NCI-H2171 (cell line): ENCODE data around the gene RARB.

Experiments used
- DNase-seq: peaks from one replicate; lab custom pipeline; 2025; lab: John Stamatoyannopoulos, UW

The RARB gene

DNA sequence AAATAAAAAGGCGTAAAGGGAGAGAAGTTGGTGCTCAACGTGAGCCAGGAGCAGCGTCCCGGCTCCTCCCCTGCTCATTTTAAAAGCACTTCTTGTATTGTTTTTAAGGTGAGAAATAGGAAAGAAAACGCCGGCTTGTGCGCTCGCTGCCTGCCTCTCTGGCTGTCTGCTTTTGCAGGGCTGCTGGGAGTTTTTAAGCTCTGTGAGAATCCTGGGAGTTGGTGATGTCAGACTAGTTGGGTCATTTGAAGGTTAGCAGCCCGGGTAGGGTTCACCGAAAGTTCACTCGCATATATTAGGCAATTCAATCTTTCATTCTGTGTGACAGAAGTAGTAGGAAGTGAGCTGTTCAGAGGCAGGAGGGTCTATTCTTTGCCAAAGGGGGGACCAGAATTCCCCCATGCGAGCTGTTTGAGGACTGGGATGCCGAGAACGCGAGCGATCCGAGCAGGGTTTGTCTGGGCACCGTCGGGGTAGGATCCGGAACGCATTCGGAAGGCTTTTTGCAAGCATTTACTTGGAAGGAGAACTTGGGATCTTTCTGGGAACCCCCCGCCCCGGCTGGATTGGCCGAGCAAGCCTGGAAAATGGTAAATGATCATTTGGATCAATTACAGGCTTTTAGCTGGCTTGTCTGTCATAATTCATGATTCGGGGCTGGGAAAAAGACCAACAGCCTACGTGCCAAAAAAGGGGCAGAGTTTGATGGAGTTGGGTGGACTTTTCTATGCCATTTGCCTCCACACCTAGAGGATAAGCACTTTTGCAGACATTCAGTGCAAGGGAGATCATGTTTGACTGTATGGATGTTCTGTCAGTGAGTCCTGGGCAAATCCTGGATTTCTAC is at the start of gene RARB:
Gene RARB (plus strand): TSS at position 322 of the 847 bp plus-strand sequence. CDS start 469 bp downstream, at position 791.
- peak; percentile 24 for DNase-seq

DNA sequence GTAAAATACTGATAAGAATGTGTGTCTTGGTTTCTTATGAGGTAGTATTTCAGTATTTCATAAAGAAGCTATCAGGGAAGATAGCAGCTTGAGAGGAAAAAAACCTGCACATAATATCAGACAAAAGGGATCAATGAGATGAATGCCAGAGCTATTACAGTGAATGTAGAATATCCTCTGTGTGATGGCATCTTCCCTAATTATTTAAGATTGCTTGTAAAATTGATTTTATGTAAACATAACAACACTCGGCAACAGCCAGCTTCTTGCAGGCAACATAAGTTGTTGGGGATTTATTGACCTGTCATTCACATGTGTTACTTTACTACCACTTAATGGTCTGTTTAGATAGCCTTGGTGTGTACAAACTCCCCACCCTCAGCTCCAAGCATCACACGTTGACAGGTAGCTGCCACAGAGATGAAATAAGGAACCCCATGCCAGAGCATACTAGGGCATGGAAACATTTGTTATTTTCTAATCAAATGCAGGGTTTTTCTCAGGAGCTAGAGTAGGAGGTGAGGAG is 49.2 kb upstream of the RARB start:
- DNase-seq = no peak

DNA sequence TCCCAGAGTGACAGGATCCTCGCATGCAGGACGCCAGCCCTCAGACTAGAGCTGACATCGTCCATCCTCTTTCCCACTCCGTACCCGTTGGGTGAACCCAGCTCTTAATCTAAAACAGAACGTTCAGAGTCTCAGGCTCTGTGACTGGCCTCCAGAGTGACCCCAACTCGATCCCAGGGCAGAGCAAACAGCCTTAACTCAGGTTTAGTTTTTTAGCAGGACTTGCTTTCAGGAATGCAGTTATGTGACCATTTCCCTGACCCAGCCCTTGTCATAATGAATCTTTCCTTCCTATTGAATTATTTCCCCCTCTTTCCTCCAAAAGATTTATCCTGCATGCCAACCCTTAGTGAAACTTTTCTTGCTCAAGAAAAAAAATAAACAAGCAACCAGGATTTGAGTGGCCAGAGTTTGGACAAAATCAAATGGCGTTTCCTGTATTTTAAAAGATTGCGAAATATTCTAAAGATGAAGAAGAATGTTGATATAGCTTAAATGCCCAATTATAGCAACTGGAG is 47.8 kb upstream of the RARB start:
- DNase-seq = no peak

DNA sequence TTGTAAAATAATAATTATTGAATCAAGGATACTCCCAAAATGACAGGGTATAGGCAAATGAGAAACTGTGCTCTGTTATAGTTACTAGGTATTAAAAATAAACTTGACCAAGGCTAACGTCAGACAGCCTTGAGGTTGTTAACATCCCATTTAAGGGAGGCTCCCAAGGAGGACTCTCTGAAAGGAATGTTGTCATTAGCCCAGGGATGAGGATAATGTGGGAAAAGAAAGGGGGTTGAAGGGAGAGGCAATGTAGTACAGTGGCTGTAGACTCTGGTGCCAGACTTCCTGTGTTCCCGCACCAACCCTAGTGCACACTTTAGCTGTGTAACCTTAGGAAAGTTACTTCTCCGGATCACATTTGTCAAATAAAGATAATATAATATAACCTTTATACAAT is 47.0 kb upstream of the RARB start:
- no peak for DNase-seq

DNA sequence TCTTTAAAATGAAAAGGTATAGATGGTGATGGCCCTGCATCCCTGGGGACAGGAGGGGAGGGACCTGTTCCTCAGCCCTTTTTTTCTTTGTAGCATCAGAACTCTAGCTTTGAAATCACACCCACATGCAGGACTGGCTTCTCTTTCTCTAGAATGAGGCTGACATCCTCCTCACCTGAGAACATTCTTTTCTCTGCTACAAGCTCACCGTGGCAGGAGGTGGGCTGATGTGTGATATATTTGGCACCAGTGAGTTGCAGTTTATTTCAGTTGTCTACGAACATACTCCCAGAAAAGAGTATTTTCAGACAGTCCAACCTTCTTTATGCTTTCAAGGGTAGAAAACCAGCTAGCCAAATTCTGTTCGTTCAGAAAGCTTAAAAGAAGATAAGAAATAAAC is 43.6 kb upstream of the RARB start:
- DNase-seq = no peak

DNA sequence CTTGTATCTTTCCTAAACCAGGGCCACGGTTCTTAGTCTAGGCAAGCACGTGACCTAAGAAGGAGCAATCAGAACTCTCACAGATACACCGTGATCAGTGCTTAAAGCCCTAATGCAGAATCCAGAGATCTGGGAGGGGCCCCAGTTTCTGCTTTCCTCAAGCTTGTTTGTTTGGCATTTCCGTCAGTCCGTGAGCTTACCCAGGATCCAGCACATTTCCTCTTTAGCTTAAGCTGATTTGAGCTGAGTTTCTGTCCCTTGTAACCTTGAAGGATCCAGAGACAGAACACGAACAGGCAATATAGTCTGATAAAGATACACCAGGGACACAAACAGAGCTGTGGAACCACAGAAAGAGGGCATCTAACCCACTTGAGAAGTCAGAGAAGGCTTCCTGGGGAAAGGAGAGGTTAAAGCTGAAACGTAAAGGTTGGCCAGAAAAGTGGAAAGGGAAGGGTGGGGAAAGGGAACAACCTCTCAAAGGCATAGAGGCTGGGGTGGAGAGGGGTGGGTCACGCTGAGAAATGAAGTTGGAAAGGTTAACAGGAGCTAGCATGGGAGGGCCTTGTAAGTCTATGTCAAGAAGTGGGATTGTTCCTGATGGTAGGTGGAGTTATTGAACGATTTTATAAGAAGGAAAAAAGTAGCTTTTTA is 42.1 kb upstream of the RARB start:
- no peak for DNase-seq

DNA sequence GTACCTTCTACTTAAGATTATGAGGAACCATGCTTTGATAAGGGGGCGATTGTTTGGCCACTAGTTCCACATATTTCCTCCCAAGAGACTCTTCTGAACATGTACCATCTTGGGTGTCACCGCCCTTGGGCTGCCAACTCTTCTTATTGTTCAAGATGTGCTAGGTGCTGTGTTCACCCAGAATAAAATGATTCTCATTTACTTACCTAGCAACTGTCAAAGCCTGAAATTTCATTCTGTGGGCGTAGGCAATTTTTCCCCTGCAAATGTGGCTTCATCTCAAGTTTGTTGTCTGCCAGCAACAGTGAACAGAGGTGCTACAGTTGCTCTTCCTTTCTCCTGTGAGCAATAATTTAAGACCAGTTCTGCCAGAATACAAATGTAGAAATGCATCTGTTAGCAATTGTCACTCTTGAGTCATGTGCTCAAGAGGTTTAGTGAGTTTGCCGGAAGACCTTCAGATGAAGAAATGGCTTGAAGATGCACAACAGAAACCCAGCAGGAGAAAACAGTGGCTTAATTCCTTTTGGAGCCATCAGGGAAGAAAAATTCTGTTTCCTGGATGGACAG is 41.3 kb upstream of the RARB start:
- DNase-seq = no peak

DNA sequence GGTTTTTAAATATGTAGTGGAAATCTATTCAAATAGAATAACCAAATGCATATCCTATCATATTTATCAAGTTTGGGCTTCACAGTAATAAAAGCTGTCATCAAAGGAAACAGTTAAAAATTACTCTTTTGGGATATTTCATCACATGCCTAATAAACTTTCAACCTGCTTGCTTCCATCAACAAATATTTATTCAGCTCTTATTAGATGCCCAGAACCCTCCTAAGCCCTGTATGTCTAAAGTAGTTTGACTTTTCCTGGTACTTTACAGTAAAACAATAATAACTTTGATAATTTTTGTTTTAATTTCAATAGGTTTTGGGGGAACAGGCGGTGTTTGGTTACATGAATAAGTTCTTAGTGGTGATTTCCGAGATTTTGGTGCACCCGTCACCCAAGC is 37.5 kb upstream of the RARB start:
- no peak for DNase-seq

DNA sequence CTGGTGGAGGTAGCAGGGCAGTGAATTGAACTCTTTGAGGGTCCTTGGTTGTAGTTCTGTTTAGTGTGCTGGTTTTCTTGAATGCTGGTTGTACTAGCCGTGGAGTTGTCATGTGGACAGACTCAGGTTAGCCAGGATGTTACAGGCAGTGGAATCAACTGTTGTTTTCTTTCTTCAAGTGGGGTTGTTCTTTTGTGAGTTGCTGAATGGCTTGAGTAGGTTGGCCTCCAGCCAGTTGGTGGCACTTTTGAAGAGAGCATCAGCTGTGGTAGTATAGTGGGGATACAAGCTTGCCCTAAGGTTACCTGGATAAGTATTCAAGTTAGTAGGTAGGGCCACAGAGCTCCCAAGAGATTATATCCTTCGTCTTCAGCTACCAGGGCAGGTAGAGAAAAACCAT is 31.8 kb upstream of the RARB start:
- no peak for DNase-seq

DNA sequence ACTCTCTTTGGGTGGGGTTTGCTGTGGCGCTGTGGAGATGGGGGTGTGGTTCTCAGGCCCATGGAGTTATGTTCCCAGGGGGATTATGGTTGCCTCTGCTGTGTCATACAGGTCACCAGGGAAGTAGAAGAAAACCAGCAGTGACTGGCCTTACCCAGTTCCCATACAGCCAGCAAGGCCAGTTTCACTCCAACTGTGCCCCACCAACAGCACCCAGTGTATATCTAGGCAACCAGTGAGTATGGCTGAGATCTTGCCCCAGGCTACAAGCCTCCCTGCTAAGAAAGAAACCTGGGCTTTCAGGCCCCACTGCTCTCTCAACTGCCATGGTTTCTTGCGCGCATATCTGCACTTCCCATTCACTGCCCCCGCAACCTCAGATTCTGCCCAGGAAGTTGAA is 31.4 kb upstream of the RARB start:
- DNase-seq = no peak

DNA sequence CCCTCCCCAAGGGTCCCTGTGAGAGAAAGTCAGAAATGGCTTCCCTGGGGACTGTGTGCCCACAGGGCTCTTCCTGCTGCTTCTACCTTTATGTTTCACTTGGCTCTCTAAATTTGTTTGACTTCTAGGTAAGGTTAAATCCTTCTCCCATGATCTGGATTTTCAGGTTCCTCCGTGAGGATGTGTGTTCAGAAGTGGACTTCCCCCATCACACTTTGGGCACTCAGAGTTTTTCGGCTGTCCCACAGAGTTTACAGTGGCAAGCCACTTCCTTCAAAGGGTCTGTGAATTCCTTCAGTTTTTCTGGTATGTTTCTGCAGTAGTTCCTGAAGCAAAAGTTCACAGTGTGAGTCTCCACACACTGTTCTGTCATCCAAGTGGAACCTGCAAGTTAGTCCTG is 30.9 kb upstream of the RARB start:
- no peak for DNase-seq

DNA sequence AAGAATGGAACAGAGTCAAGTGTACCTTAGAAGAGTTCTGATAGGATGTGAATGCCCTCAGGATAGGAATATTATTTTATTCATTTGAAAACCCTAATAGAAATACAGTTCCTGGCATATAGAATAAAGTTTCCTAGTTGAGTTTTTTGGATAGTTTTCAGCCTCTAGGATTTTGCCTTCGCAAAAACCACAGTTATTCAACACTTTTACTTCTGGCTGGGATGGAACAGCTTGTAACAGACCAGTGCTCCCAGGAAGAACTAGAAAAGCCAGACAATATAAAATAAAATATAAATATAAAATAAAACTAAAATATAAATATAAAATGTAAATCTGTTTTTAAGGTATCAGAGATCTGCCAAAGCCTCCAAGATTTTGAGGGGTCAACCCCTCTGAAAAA is 27.5 kb upstream of the RARB start:
- no peak for DNase-seq

DNA sequence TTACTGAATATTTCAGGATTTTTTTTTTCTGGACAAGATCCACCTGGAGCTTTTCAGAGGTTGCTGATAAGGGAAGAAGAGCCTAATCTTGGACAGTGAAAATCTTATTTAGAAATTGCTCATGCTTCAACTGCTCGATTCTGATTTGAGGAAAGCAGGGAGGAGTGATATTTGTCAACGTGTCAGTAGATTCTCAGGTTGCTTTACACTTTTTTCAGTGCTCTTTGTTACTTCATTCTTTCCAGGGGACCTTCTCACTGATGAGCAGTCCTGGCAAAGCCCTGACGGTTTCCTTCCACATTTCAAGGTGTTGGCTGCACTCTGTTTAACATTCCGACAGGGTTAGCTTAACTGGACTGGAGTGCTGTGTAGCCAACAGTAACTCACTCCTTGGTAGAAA is 24.1 kb upstream of the RARB start:
- no peak for DNase-seq

DNA sequence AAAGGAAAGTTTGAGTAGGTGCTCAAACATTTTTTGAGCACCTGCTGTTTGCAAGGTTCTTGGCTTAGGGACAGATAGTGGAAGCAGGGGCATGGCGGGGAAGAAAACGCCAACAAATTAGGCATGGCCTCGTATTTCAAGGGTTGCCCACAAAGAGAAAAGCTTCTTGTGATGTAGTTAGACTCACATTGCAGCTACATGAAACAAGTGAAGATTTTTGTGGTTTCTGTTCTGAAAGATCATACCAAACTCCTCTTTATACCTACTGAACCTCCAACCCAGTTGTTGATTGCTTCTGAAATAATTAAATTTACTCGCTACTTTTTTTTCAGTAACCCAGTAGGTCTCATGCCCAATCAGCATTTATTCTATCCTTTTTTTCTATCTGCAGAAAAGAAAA is 23.5 kb upstream of the RARB start:
- no peak for DNase-seq

DNA sequence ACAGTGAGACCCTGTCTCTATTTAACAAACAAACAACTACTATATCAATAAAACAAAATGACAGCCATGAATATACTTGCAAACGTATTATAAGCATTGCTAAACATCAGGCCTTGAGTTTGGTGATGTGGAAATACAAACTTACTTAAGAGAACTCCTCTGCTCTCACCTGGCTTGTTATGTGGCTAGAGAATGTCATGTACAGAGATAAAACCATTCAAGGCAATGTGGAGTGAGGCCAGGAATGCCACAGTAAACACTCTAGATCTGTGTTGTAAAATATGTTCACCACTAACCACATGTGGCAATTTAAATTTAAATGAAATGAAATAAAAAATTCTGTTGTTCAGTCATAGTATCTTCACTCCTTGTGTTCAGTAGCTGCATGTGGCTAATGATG is 22.7 kb upstream of the RARB start:
- DNase-seq = no peak

DNA sequence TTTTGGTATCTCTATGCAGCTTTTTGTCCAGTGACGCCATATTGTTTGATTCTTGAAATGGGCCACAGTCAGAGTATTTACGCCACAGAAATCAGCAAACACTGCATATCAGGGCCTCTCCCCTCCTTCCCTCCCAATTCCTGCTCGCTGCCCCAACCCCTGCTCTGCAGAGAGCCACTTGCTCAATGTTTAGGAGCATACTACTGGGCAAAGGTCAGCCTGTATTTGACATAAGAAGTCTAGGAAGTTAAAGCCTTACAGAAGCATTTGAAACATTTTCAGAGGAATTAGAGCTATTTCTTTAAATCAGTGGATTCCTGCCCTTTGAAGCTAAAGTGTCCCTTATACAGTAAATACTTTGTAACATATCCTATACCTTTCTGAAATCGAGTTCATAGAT is 17.4 kb upstream of the RARB start:
- no peak for DNase-seq

DNA sequence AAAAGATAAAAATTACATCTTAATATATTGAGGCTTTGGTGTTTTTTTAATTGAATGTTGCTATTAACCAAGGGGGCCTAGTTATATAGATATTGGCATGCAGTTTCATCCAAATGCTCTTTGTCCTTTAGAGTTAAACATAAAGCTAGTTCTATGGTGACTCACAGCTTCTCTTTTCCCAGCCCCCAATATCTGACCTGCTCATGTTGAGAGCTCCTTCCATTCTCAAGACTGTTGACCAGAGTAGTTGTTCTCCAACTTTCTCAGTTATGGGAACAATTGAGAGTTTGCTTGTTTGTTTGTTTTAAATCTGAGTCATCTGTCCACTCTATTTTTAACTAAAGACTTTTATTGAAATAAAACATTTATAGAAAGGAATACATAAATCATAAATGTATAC is 15.8 kb upstream of the RARB start:
- no peak for DNase-seq

DNA sequence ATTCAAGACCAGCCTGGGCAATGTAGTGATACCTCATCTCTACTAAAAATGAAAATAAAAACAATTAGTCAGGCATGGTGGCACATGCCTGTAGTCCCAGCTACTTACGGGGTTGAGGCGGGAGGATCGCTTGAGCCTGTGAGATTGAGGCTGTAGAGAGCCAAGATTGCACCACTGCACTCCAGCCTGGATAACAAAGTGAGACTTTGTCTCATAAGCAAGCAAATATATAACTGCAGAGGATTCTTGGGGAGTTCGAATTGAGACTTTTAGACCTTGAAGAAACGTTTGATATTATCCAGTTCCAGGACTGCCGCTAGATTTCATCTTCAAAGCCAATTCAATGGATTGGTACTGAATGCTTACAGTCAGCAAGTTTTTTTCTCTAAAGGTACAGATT is 11.9 kb upstream of the RARB start:
- DNase-seq = no peak

DNA sequence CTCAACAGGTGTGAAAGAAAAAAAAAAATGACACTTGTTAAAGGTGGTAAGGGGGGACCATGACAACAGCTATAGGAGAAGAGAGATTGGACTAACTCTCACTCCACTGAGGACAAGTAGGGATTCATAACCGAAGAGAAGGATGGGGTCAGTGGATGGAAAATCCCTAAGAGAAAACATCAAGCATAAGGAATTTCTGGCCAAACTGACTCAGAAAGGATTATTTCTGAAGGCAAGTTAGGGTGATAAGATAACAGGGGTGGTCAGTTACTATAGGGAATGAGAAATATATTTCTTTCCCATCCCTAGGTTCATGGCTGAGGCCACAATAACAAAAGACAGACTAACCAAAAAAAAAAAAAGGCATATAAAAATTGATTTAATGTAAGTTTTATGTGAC is 9.5 kb upstream of the RARB start:
- no peak for DNase-seq

DNA sequence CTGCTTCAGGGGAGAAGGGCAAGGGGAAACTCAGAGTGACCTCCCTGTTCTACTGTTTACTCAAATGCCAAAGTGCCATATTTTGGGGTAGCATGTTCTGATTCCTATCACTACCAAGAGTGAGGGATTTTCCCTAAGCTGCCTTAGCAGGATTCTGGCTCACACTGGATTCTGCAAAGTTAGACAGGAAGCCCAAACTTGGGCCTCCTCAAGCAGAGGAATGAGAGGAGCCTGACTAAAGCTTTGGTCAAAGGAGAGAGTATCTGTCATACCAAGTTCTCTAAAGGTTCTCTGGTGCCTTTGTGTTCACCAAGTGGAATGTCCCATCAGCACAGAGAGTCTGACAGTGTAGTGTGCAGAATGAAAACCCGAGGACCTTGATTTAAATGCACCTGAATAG is 8.8 kb upstream of the RARB start:
- no peak for DNase-seq

DNA sequence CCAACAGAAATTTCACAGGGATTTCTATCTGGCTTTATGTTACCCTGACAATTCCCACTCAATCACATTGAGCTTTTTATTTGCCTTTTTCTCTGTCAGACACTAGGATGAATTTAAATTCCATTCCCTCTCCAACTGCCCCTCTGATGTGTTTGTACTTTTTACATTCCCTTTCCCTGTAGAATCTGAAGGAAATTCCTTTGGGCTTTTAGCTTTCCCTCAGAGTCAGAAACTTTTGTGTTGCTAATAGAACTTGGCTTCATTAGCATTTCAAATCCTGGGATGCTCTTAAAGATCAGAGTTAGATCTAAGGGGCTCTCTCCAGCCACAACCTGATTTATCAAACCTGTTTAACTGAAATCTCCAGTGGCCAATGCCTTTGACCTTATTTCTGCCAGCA is 7.9 kb upstream of the RARB start:
- DNase-seq = no peak

DNA sequence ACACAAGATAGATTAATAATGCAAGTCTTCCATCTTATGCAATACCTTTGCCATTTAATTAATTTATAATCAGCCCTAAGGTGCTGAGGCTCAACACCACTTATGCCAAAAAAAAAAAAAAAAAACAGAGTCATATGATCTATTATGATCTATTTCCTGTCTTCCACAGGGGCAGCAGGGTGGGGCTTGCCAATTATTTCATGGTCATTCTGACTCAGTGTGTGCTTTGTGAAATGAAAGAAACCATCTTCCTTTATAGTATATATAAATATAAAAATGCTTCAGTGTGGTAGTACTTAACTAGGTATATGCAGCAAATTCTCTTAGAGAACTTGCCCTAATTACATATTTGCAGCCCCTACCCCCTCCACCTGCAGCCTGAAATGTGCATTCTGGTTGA is 7.2 kb upstream of the RARB start:
- no peak for DNase-seq

DNA sequence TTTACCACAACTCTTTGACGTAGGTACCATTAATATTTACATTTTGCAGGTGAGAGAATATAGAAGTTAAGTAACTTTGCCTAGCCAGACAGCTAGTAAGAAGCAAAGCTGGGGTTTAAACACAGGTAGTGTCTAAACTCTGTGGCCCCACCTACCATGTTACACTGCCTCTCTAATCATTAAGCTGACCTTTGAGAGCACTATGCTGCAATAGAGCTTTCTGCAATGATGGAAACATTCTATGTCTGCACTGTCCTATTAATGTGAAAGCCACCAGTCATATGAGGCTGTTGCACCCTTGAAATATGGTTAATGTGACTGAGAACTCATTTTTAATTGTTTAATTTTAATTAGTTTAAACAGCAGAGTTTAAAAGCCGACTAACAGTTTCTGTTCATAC is 6.3 kb upstream of the RARB start:
- DNase-seq = no peak
